ENCODE results near the gene PHLPP2. TPM values are rescaled to one million over a fixed set of nuclear protein-coding genes. Genes with fewer than 3 reads are reported as not detected.

Gene PHLPP2
- total RNA-seq, 2 experiments from 2014 or later, result 9.3 to 9.8 TPM

GRCh38 chr16:71732587-71732986 is 8.1 kb upstream of the PHLPP2 start:
- H3K27me3 Mint-ChIP-seq, result no peaks in the 10 kb centered on the region
- H3K4me1 Mint-ChIP-seq, result peaks cover 4% of the 10 kb centered on the region
- no peak for DNase-seq
- no peak overlapping the region for H3K4me3 Mint-ChIP-seq
- H3K9me3 Mint-ChIP-seq, result no peaks in the 10 kb centered on the region
- no peak overlapping the region for H3K27ac Mint-ChIP-seq
- H3K36me3 Mint-ChIP-seq, result peaks cover 25% of the 10 kb centered on the region

- DNase-seq, result no peak
- Mint-ChIP-seq H3K4me3 (no peak overlapping the region), H3K4me1 (peaks cover 11% of the 10 kb centered on the region), H3K27ac (no peak overlapping the region), H3K9me3 (no peaks in the 10 kb centered on the region), H3K36me3 (peaks cover 13% of the 10 kb centered on the region), H3K27me3 (peaks cover 7% of the 10 kb centered on the region)
These were observed 3.2 kb upstream of the PHLPP2 start for GRCh38 chr16:71727551-71728324.

- H3K4me3 Mint-ChIP-seq, result no peak overlapping the region
- no peak for DNase-seq
- peaks cover 15% of the 10 kb centered on the region for H3K4me1 Mint-ChIP-seq
- no peaks in the 10 kb centered on the region for H3K9me3 Mint-ChIP-seq
- peaks cover 7% of the 10 kb centered on the region for H3K27me3 Mint-ChIP-seq
- no peak overlapping the region for H3K27ac Mint-ChIP-seq
- peaks cover 9% of the 10 kb centered on the region for H3K36me3 Mint-ChIP-seq
These were observed 2.2 kb upstream of the PHLPP2 start for GRCh38 chr16:71726476-71727315.

- DNase-seq, result peak; percentile 84
- Mint-ChIP-seq H3K27me3 (peaks cover 7% of the 10 kb centered on the region), H3K9me3 (no peaks in the 10 kb centered on the region), H3K27ac (peak overlapping the region; percentile 30), H3K36me3 (no peaks in the 10 kb centered on the region), H3K4me3 (peak overlapping the region; percentile 78), H3K4me1 (peaks cover 10% of the 10 kb centered on the region)
These were observed 773 bp downstream of the PHLPP2 start for GRCh38 chr16:71723537-71724319.

- Mint-ChIP-seq H3K27ac (peak overlapping the region; percentile 70), H3K9me3 (no peaks in the 10 kb centered on the region), H3K36me3 (no peaks in the 10 kb centered on the region), H3K4me1 (peaks cover 10% of the 10 kb centered on the region), H3K4me3 (peak overlapping the region; percentile 90), H3K27me3 (peaks cover 7% of the 10 kb centered on the region)
- peak; percentile 69 for DNase-seq
These were observed 1.5 kb downstream of the PHLPP2 start for GRCh38 chr16:71722801-71723536.

- Mint-ChIP-seq H3K36me3 (peaks cover 2% of the 10 kb centered on the region), H3K27ac (no peak overlapping the region), H3K4me3 (no peak overlapping the region), H3K27me3 (peaks cover 7% of the 10 kb centered on the region), H3K9me3 (no peaks in the 10 kb centered on the region), H3K4me1 (peaks cover 10% of the 10 kb centered on the region)
- DNase-seq, result no peak
These were observed 3.3 kb downstream of the PHLPP2 start for GRCh38 chr16:71721066-71721740.

- Mint-ChIP-seq H3K27ac (no peak overlapping the region), H3K36me3 (peaks cover 2% of the 10 kb centered on the region), H3K4me3 (no peak overlapping the region), H3K27me3 (no peaks in the 10 kb centered on the region), H3K4me1 (peaks cover 11% of the 10 kb centered on the region), H3K9me3 (no peaks in the 10 kb centered on the region)
- no peak for DNase-seq
These were observed 12.0 kb downstream of the PHLPP2 start for GRCh38 chr16:71712501-71712900.

- no peak for DNase-seq
- peaks cover 2% of the 10 kb centered on the region for H3K36me3 Mint-ChIP-seq
- H3K9me3 Mint-ChIP-seq, result no peaks in the 10 kb centered on the region
- no peak overlapping the region for H3K27ac Mint-ChIP-seq
- H3K27me3 Mint-ChIP-seq, result no peaks in the 10 kb centered on the region
- no peak overlapping the region for H3K4me3 Mint-ChIP-seq
- H3K4me1 Mint-ChIP-seq, result peaks cover 11% of the 10 kb centered on the region
These were observed 12.7 kb downstream of the PHLPP2 start for GRCh38 chr16:71711789-71712188.

- Mint-ChIP-seq H3K27ac (no peak overlapping the region), H3K27me3 (no peaks in the 10 kb centered on the region), H3K4me1 (peaks cover 11% of the 10 kb centered on the region), H3K36me3 (no peaks in the 10 kb centered on the region), H3K4me3 (no peak overlapping the region), H3K9me3 (no peaks in the 10 kb centered on the region)
- DNase-seq, result no peak
These were observed 15.2 kb downstream of the PHLPP2 start for GRCh38 chr16:71709229-71709781.

- Mint-ChIP-seq H3K27me3 (no peaks in the 10 kb centered on the region), H3K27ac (no peak overlapping the region), H3K36me3 (no peaks in the 10 kb centered on the region), H3K4me3 (no peak overlapping the region), H3K9me3 (no peaks in the 10 kb centered on the region), H3K4me1 (peaks cover 11% of the 10 kb centered on the region)
- no peak for DNase-seq
These were observed 15.8 kb downstream of the PHLPP2 start for GRCh38 chr16:71708696-71709095.

- DNase-seq, result no peak
- no peak overlapping the region for H3K4me3 Mint-ChIP-seq
- no peak overlapping the region for H3K27ac Mint-ChIP-seq
- H3K4me1 Mint-ChIP-seq, result peaks cover 8% of the 10 kb centered on the region
- no peaks in the 10 kb centered on the region for H3K9me3 Mint-ChIP-seq
- no peaks in the 10 kb centered on the region for H3K27me3 Mint-ChIP-seq
- no peaks in the 10 kb centered on the region for H3K36me3 Mint-ChIP-seq
These were observed 17.3 kb downstream of the PHLPP2 start for GRCh38 chr16:71707199-71707598.

- Mint-ChIP-seq H3K4me3 (no peak overlapping the region), H3K4me1 (peaks cover 5% of the 10 kb centered on the region), H3K9me3 (no peaks in the 10 kb centered on the region), H3K27ac (no peak overlapping the region), H3K27me3 (no peaks in the 10 kb centered on the region), H3K36me3 (no peaks in the 10 kb centered on the region)
- no peak for DNase-seq
These were observed 18.5 kb downstream of the PHLPP2 start for GRCh38 chr16:71706046-71706445.

GRCh38 chr16:71703333-71703732 is 21.2 kb downstream of the PHLPP2 start:
- H3K27me3 Mint-ChIP-seq, result no peaks in the 10 kb centered on the region
- no peak overlapping the region for H3K27ac Mint-ChIP-seq
- H3K4me3 Mint-ChIP-seq, result no peak overlapping the region
- no peaks in the 10 kb centered on the region for H3K4me1 Mint-ChIP-seq
- no peaks in the 10 kb centered on the region for H3K36me3 Mint-ChIP-seq
- no peaks in the 10 kb centered on the region for H3K9me3 Mint-ChIP-seq
- no peak for DNase-seq

GRCh38 chr16:71700831-71701230 is 23.7 kb downstream of the PHLPP2 start:
- no peaks in the 10 kb centered on the region for H3K36me3 Mint-ChIP-seq
- H3K27ac Mint-ChIP-seq, result no peak overlapping the region
- H3K4me1 Mint-ChIP-seq, result no peaks in the 10 kb centered on the region
- H3K4me3 Mint-ChIP-seq, result no peak overlapping the region
- H3K9me3 Mint-ChIP-seq, result no peaks in the 10 kb centered on the region
- DNase-seq, result no peak
- no peaks in the 10 kb centered on the region for H3K27me3 Mint-ChIP-seq
